Skeletal muscle tissue (tissue), 4 donors: ENCODE measurements around the gene EPHA8. TPM values are rescaled to one million over a fixed set of nuclear protein-coding genes. Genes with fewer than 3 reads are reported as not detected.

ENCODE experiments used
- H3K27ac ChIP-seq: one replicate; pipeline ENCODE4 v1.7.0; 2013; ENCODE audit warnings: mild to moderate bottlenecking, low read depth, low read length, inconsistent platforms
- H3K27me3 ChIP-seq, 3 donors: one replicate each; pipeline ENCODE4 v1.7.0; 2013; ENCODE audit warnings: low read length in 3 of 3; ENCODE audit not compliant: control insufficient read depth in 3 of 3, insufficient read depth in 3 of 3
- H3K36me3 ChIP-seq, 3 donors: one replicate each; pipeline ENCODE4 v1.7.0; 2013; ENCODE audit warnings: low read length in 3 of 3; ENCODE audit not compliant: control insufficient read depth in 3 of 3, insufficient read depth in 3 of 3
- H3K4me1 ChIP-seq, 3 donors: one replicate each; pipeline ENCODE4 v1.7.0; 2013; ENCODE audit warnings: low read length in 3 of 3, mild to moderate bottlenecking in 3 of 3; ENCODE audit not compliant: control insufficient read depth in 3 of 3, insufficient read depth in 3 of 3
- H3K4me3 ChIP-seq, 3 donors: one replicate each; pipeline ENCODE4 v1.7.0; 2013; ENCODE audit warnings: low read length in 3 of 3
- H3K9ac ChIP-seq, 3 donors: one replicate each; pipeline ENCODE4 v1.7.0; 2013; ENCODE audit warnings: low read length in 3 of 3, mild to moderate bottlenecking in 3 of 3, moderate library complexity in 2 of 3, low read depth in 1 of 3
- H3K9me3 ChIP-seq, 3 donors: one replicate each; pipeline ENCODE4 v1.7.0; 2013; ENCODE audit warnings: low read length in 3 of 3; ENCODE audit not compliant: control insufficient read depth in 3 of 3
- total RNA-seq: library from RNA; depleted of rRNA; stranded (reverse); fragments of >200 nt; gene quantifications from one replicate; pipeline ENCODE4 v1.2.3, GENCODE V29; 2014
- donor health status: Osteomylitis.

The EPHA8 gene
- total RNA-seq, 1 donor from 2014 or later = not detected

DNA sequence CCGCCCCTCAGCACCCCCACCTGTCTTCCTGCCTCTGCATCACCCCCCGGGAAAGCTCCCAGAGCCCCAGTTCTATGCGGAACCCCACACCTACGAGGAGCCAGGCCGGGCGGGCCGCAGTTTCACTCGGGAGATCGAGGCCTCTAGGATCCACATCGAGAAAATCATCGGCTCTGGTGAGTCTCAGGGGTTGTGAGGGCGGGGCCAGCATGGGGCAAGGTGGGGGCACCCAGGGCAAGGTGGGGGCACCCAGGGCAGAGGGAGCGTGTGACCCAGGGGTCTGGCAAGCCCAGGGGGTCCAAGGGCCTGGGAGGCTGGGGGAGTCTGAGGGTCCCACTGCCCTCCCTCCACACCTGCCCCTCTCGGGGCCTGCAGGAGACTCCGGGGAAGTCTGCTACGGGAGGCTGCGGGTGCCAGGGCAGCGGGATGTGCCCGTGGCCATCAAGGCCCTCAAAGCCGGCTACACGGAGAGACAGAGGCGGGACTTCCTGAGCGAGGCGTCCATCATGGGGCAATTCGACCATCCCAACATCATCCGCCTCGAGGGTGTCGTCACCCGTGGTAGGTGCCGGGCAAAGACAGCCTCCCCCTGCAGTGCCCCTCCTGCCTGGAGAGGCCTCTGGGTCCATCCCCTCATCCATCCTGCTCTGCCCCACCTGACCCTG is 34.1 kb downstream of the EPHA8 start:
- Histone ChIP-seq H3K27me3 (peaks cover 57 to 65% (median 60%) of the 10 kb centered on the region in 3 donors), H3K4me1 (no peaks in the 10 kb centered on the region), H3K9me3 (no peaks in the 10 kb centered on the region), H3K9ac (no peak overlapping the region), H3K4me3 (no peak overlapping the region), H3K27ac (no peak overlapping the region), H3K36me3 (no peaks in the 10 kb centered on the region)

DNA sequence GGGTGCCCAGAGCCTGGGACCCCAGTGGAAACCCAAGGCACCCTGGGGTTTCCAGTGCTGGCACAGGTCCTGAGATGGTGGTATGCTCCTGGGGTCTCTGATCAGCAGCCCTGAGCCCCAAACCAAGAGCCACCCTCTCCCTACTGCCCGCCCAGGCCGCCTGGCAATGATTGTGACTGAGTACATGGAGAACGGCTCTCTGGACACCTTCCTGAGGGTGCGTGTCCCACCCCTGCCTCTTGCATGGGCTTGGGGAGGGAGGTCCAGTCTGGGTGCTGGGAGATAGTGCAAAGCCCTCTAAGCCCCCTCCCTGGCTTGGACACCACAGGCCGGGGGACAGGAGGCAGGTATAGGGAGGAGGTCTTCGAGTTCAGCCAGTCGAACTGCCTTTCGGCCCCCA is 34.7 kb downstream of the EPHA8 start:
- Histone ChIP-seq H3K27me3 (peaks cover 59 to 64% (median 61%) of the 10 kb centered on the region in 3 donors), H3K9me3 (no peaks in the 10 kb centered on the region), H3K9ac (no peak overlapping the region), H3K36me3 (no peaks in the 10 kb centered on the region), H3K27ac (no peak overlapping the region), H3K4me3 (no peak overlapping the region), H3K4me1 (no peaks in the 10 kb centered on the region)

DNA sequence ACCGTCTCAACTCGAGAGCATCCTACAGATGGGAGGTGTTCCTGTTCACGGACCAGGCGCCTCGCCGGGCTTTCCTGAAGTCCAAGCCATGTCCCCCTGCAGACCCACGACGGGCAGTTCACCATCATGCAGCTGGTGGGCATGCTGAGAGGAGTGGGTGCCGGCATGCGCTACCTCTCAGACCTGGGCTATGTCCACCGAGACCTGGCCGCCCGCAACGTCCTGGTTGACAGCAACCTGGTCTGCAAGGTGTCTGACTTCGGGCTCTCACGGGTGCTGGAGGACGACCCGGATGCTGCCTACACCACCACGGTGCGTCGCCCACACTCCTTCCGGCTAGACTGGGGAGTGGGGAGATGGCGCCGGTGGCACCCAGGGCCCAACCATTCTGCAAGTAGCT is 35.4 kb downstream of the EPHA8 start:
- Histone ChIP-seq H3K27ac (no peak overlapping the region), H3K4me1 (no peaks in the 10 kb centered on the region), H3K27me3 (peaks cover 58 to 63% (median 63%) of the 10 kb centered on the region in 3 donors), H3K9me3 (no peaks in the 10 kb centered on the region), H3K36me3 (no peaks in the 10 kb centered on the region), H3K4me3 (no peak overlapping the region), H3K9ac (no peak overlapping the region)

DNA sequence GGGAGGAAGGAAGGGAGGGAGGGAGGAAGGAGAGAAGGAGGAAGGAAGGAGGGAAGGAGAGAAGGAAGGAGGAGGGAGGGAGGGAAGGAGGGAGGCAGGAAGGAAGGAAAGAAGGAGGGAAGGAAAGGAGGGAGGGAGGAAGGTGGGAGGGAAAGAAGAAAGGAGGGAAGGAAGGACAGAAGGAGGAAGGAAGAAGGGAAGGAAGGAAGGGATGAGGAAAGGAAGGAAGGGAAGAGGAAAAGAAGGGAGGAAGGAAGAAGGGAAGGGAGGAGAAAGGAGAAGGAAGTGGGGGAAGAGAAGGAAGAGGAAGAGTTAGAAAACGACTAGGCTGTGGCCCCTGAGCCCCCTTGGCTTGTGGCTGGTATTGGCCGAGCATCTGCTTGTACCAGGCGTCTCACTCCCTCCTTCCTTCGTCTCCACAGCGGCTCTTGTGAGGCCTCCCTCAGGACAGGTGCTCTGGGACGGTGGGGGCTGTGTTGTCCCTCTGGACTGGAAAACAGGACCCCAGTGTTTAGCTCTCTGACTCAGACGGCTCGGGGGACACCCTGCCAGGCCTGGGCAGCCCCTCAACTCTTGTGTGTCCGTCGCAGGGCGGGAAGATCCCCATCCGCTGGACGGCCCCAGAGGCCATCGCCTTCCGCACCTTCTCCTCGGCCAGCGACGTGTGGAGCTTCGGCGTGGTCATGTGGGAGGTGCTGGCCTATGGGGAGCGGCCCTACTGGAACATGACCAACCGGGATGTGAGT is 37.0 kb downstream of the EPHA8 start:
- Histone ChIP-seq H3K9ac (no peak overlapping the region), H3K4me1 (no peaks in the 10 kb centered on the region), H3K9me3 (no peaks in the 10 kb centered on the region), H3K4me3 (no peak overlapping the region), H3K27me3 (peaks cover 61 to 66% (median 63%) of the 10 kb centered on the region in 3 donors), H3K36me3 (no peaks in the 10 kb centered on the region), H3K27ac (no peak overlapping the region)

DNA sequence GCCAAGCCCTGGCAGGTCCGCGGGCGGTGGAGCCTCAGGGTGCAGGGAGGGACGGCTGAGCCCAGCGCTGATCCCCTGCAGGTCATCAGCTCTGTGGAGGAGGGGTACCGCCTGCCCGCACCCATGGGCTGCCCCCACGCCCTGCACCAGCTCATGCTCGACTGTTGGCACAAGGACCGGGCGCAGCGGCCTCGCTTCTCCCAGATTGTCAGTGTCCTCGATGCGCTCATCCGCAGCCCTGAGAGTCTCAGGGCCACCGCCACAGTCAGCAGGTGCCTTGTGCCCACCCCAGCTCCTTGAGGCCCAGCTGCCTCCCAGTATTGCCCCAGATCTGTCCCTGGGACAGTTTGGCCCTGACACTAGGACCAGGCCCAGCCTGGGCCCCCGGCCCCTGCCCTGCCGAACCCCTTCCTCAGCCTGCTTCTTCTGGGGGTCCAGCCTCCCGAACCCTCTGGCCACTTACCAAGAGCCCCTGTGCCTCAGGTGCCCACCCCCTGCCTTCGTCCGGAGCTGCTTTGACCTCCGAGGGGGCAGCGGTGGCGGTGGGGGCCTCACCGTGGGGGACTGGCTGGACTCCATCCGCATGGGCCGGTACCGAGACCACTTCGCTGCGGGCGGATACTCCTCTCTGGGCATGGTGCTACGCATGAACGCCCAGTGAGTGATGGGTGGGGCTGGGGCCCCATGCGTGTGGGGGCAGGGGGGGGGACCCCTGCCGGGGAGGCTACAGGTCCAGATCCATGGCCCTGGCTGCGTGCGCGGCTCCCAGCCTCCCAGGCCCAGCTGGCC is 37.7 kb downstream of the EPHA8 start:
- Histone ChIP-seq H3K4me1 (no peaks in the 10 kb centered on the region), H3K4me3 (no peak overlapping the region), H3K27ac (no peak overlapping the region), H3K36me3 (no peaks in the 10 kb centered on the region), H3K27me3 (peaks cover 55 to 67% (median 64%) of the 10 kb centered on the region in 3 donors), H3K9ac (no peak overlapping the region), H3K9me3 (no peaks in the 10 kb centered on the region)

DNA sequence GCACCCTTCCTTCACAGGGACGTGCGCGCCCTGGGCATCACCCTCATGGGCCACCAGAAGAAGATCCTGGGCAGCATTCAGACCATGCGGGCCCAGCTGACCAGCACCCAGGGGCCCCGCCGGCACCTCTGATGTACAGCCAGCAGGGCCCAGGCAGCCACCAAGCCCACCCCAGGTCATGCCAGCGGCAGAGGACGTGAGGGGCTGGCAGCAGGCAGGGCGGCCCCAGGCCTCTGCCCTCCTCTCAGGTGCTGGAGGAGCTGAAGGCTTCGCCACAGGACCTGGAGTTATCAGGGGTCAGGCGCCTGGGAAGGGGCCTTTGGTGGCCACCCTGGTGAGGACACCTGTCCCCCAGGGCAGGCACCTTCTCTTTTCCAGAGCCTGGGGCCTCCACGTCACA is 38.3 kb downstream of the EPHA8 start:
- no peaks in the 10 kb centered on the region for H3K36me3 ChIP-seq
- H3K9me3 ChIP-seq = no peaks in the 10 kb centered on the region
- H3K9ac ChIP-seq = no peak overlapping the region
- no peaks in the 10 kb centered on the region for H3K4me1 ChIP-seq
- H3K27ac ChIP-seq = no peak overlapping the region
- peaks cover 58 to 73% (median 64%) of the 10 kb centered on the region in 3 donors for H3K27me3 ChIP-seq
- H3K4me3 ChIP-seq = no peak overlapping the region

DNA sequence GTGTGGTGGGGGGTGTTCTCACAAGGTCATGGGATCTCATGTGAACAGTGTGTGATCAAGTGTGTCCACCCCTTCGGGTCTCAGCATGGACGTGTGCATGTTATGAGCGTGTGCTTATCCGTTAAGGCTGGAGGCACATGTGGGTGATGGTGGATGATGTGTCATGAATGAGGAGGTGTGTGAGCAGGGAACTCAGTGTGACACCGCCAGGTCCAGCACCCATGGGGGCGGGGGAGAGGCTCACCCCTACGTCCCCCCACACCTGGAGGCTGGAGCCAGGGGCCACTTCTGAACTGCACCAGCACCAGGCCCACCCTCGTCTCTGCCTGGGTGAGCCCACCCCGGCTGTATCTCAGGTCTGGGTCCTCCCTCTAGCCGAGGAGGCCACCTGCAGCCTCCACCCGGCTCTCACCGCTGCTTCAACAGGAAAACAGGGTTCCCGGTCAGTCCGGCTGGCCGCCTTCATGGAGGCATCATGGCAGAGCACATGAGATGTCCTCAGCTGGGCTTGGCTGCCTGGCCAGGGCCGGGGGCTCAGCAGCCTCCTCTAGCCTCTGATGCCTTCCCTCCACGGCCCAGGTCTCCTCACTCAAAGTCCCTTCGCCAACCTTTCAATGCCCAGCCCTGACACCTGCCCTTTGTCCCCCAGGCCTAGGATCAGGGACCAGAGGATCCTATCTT is 38.9 kb downstream of the EPHA8 start:
- peaks cover 59 to 73% (median 65%) of the 10 kb centered on the region in 3 donors for H3K27me3 ChIP-seq
- no peaks in the 10 kb centered on the region for H3K36me3 ChIP-seq
- H3K9me3 ChIP-seq = no peaks in the 10 kb centered on the region
- H3K27ac ChIP-seq = no peak overlapping the region
- no peaks in the 10 kb centered on the region for H3K4me1 ChIP-seq
- H3K4me3 ChIP-seq = no peak overlapping the region
- H3K9ac ChIP-seq = no peak overlapping the region

DNA sequence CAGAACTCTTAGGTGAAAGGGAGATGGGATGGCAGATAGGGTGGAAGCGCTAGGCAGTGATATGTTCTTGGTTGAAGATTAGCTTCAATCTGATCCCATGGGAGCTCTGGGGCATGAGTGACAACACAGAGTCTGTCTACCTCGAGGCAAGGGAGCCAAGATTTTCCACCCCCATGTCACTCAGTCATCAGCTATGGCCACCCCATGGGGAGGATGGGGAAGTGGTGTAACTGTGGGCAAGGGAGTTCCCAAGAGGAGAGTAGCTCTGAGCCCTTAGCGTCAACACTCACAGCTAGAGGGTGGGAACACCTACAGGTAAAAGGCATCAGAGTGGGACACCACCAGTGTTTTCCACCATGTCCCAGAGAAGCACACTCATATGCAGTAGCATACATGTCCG is 42.9 kb downstream of the EPHA8 start:
- H3K4me1 ChIP-seq = no peaks in the 10 kb centered on the region
- H3K4me3 ChIP-seq = no peak overlapping the region
- H3K9ac ChIP-seq = no peak overlapping the region
- H3K36me3 ChIP-seq = no peaks in the 10 kb centered on the region
- H3K9me3 ChIP-seq = no peaks in the 10 kb centered on the region
- H3K27me3 ChIP-seq = peaks cover 56 to 74% (median 64%) of the 10 kb centered on the region in 3 donors
- H3K27ac ChIP-seq = no peak overlapping the region

DNA sequence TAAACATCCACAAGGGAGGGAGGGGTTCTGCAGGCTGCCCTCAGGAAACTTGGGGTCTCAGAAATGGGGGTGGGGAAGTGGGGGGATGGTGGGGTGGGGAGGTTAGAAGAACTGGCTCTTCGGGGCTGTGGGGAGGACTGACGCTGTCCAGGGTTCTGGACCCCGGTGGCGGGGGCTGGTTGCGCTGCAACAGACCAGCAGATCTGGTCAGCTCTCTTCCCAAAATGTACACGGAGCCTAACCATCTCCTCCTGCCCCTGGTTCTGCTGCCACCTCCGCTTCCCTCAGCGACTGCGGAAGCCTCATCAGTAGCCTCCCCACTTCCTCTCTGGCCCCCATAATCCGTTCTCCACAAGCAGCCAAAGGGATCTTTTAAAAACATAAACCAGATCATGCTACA is 43.9 kb downstream of the EPHA8 start:
- Histone ChIP-seq H3K27ac (no peak overlapping the region), H3K9ac (no peak overlapping the region), H3K27me3 (peaks cover 51 to 73% (median 64%) of the 10 kb centered on the region in 3 donors), H3K4me3 (no peak overlapping the region), H3K4me1 (no peaks in the 10 kb centered on the region), H3K9me3 (no peaks in the 10 kb centered on the region), H3K36me3 (no peaks in the 10 kb centered on the region)
